ENCODE data around the gene MED4.

Gene MED4

GRCh38 chr13:48038761-48039160 lies 56.1 kb downstream of the MED4 start:
- DNase-seq (ENCODE audit: low read depth in 2 of 3, low spot score in 1 of 3): no peak

GRCh38 chr13:48037346-48038173 lies 57.3 kb downstream of the MED4 start, which contains the start of gene NUDT15:
Gene NUDT15, plus strand, starts transcription at chr13:48037726. Its CDS starts 21 bp downstream, at chr13:48037747.
- DNase-seq (ENCODE audit: low read depth in 2 of 3, low spot score in 1 of 3): peak; percentile 91 to 94 (median 93)

GRCh38 chr13:48029859-48030258 lies 65.0 kb downstream of the MED4 start:
- no peak for DNase-seq (ENCODE audit: low read depth in 2 of 3, low spot score in 1 of 3)

GRCh38 chr13:48028066-48028465 lies 66.8 kb downstream of the MED4 start:
- DNase-seq (ENCODE audit: low read depth in 2 of 3, low spot score in 1 of 3): no peak
